Smooth muscle cell (in vitro differentiated cells): Measurements from ENCODE around the gene RWDD2A. TPM values are rescaled to one million over a fixed set of nuclear protein-coding genes. Genes with fewer than 3 reads are reported as not detected.

ENCODE experiments used
- DNase-seq: peaks from one replicate; lab custom pipeline; 2025; ENCODE audit not compliant: unreplicated experiment; lab: John Stamatoyannopoulos, UW
- H2AFZ ChIP-seq: fragments of 200-600 bp; sonication (generic); 2 replicates; pipeline ENCODE4 v1.6.0; 2016; ENCODE audit warnings: antibody characterized with exemption, low read depth, mild to moderate bottlenecking
- H3F3A ChIP-seq: fragments of 200-600 bp; sonication (generic); 2 replicates; pipeline ENCODE4 v1.6.0; 2017; ENCODE audit warnings: antibody characterized with exemption, low read depth
- H3K27ac ChIP-seq: fragments of 200-600 bp; sonication (generic); 2 replicates; pipeline ENCODE4 v1.5.1; 2016; ENCODE audit warnings: low read depth, mild to moderate bottlenecking
- H3K27me3 ChIP-seq: fragments of 200-600 bp; sonication (generic); 2 replicates; pipeline ENCODE4 v1.6.1; 2016; ENCODE audit warnings: low read depth, mild to moderate bottlenecking
- H3K36me3 ChIP-seq: fragments of 200-600 bp; sonication (generic); 2 replicates; pipeline ENCODE4 v1.5.1; 2016; ENCODE audit warnings: low read depth
- H3K4me1 ChIP-seq: fragments of 200-600 bp; sonication (generic); 2 replicates; pipeline ENCODE4 v1.5.1; 2016; ENCODE audit warnings: low read depth
- H3K4me2 ChIP-seq: fragments of 200-600 bp; sonication (generic); 2 replicates; pipeline ENCODE4 v1.6.0; 2016; ENCODE audit warnings: mild to moderate bottlenecking
- H3K4me3 ChIP-seq: fragments of 200-600 bp; sonication (generic); 2 replicates; pipeline ENCODE4 v1.5.1; 2016; ENCODE audit warnings: mild to moderate bottlenecking
- H3K79me2 ChIP-seq: fragments of 200-600 bp; sonication (generic); 2 replicates; pipeline ENCODE4 v1.6.0; 2016; ENCODE audit warnings: low read depth, mild to moderate bottlenecking
- H3K9ac ChIP-seq: fragments of 200-600 bp; sonication (generic); 2 replicates; pipeline ENCODE4 v1.6.0; 2016; ENCODE audit warnings: low read depth
- H3K9me3 ChIP-seq: fragments of 200-600 bp; sonication (generic); replicated peaks from 2 replicates; pipeline ENCODE4 v1.5.1; 2016; ENCODE audit warnings: low read depth
- H4K20me1 ChIP-seq: fragments of 200-600 bp; sonication (generic); 2 replicates; pipeline ENCODE4 v1.6.0; 2016; ENCODE audit warnings: low read depth
- WGBS: methylation state at CpG from one replicate; pipeline ENCODE4 v1.1.7; 2016; ENCODE audit warnings: low lambda C conversion rate; 5-methylcytosine and 5-hydroxymethylcytosine counted together
- polyA plus RNA-seq: library from polyadenylated mRNA; unstranded; fragments of >200 nt; fragmentation: Nextera tagmentation; extraction: Ambion mirVana; gene quantifications from 2 replicates; pipeline ENCODE4 v1.2.1, GENCODE V29; 2016
- total RNA-seq: library from RNA; depleted of rRNA; stranded (reverse); fragments of >200 nt; gene quantifications from 2 replicates; pipeline ENCODE4 v1.2.3, GENCODE V29; 2014
- TF ChIP-seq, protein P1 (sequence below): fragments of 200-600 bp; sonication (generic); IDR thresholded peaks from 2 replicates; pipeline ENCODE4 v1.5.1; 2017; ENCODE audit warnings: borderline replicate concordance, mild to moderate bottlenecking, antibody characterized with exemption; ENCODE audit not compliant: insufficient read depth, poor library complexity, severe bottlenecking

RWDD2A gene
- 4.2 and 6.9 TPM in 2 replicates for total RNA-seq
- polyA plus RNA-seq = 3.6 and 4.6 TPM in 2 replicates

- no peaks in the 10 kb centered on the region for H3K9me3 ChIP-seq
- peak within 1 kb of the TSS; percentile 72 for H2AFZ ChIP-seq
- H3K9ac ChIP-seq = peak within 1 kb of the TSS; percentile 98
- WGBS = under 1% methylated on average over 66 of the region's 88 CpGs
- H3K27me3 ChIP-seq = no peaks in the 10 kb centered on the region
- peak within 1 kb of the TSS; percentile 90 for H3K4me3 ChIP-seq
- peak within 1 kb of the TSS; percentile 91 for H3K27ac ChIP-seq
- H3K79me2 ChIP-seq = peaks cover 52% of the 10 kb centered on the region
- TF ChIP-seq, protein P1, sequence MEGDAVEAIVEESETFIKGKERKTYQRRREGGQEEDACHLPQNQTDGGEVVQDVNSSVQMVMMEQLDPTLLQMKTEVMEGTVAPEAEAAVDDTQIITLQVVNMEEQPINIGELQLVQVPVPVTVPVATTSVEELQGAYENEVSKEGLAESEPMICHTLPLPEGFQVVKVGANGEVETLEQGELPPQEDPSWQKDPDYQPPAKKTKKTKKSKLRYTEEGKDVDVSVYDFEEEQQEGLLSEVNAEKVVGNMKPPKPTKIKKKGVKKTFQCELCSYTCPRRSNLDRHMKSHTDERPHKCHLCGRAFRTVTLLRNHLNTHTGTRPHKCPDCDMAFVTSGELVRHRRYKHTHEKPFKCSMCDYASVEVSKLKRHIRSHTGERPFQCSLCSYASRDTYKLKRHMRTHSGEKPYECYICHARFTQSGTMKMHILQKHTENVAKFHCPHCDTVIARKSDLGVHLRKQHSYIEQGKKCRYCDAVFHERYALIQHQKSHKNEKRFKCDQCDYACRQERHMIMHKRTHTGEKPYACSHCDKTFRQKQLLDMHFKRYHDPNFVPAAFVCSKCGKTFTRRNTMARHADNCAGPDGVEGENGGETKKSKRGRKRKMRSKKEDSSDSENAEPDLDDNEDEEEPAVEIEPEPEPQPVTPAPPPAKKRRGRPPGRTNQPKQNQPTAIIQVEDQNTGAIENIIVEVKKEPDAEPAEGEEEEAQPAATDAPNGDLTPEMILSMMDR = no peak
- H3F3A ChIP-seq = peaks cover 3% of the 10 kb centered on the region
- peaks cover 62% of the 10 kb centered on the region for H4K20me1 ChIP-seq
- H3K4me2 ChIP-seq = peak within 1 kb of the TSS; percentile 98
- H3K36me3 ChIP-seq = no peaks in the 10 kb centered on the region
- DNase-seq = peak; percentile 60
- H3K4me1 ChIP-seq = peaks cover 5% of the 10 kb centered on the region
Observed at GRCh38 chr6:83192871-83193746, at the start of gene RWDD2A, which contains the start of gene PGM3. RWDD2A (plus strand) TSS chr6:83193357; CDS start chr6:83194452, 1,095 bp downstream. PGM3 (minus strand) TSS chr6:83193265; CDS start chr6:83191012, 2,253 bp downstream.

GRCh38 chr6:83151114-83151513 lies 42.0 kb upstream of the RWDD2A start:
- H3K4me1 ChIP-seq = no peaks in the 10 kb centered on the region
- H4K20me1 ChIP-seq = no peaks in the 10 kb centered on the region
- no peak overlapping the region for H3K4me3 ChIP-seq
- no peak overlapping the region for H3K4me2 ChIP-seq
- no peaks in the 10 kb centered on the region for H3K79me2 ChIP-seq
- H3K9me3 ChIP-seq = no peaks in the 10 kb centered on the region
- DNase-seq = no peak
- no peak overlapping the region for H2AFZ ChIP-seq
- H3K36me3 ChIP-seq = no peaks in the 10 kb centered on the region
- H3F3A ChIP-seq = no peaks in the 10 kb centered on the region
- no peak overlapping the region for H3K9ac ChIP-seq
- TF ChIP-seq, protein P1 = no peak
- no peak overlapping the region for H3K27ac ChIP-seq
- no peaks in the 10 kb centered on the region for H3K27me3 ChIP-seq
- 72% methylated on average over 2 of the region's 2 CpGs for WGBS

DNA sequence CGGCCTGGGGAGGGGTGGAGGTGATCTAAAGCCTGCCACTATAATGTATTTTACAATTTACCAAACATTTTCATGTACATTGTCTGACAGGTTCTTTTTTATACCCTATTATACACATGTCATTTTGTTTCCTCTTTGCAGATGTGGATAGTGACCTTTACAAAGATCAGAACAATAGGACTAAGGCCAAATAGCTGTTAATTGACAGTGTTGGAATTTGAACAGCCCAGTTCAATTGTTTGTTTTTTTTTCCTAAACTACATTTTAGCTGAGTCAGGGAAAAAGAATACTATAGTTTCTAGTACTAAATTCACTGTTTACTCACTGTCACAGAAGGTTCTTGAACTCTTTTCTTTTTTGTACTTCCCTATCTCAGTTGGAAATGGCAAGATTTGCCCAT lies 40.2 kb upstream of the RWDD2A start:
- 96% methylated on average over 1 of the region's 1 CpG for WGBS
- no peaks in the 10 kb centered on the region for H3K79me2 ChIP-seq
- H3K27ac ChIP-seq = no peak overlapping the region
- peaks cover 4% of the 10 kb centered on the region for H3K36me3 ChIP-seq
- no peaks in the 10 kb centered on the region for H3K4me1 ChIP-seq
- no peaks in the 10 kb centered on the region for H4K20me1 ChIP-seq
- no peak overlapping the region for H3K9ac ChIP-seq
- H3K9me3 ChIP-seq = no peaks in the 10 kb centered on the region
- H3K4me3 ChIP-seq = no peak overlapping the region
- no peaks in the 10 kb centered on the region for H3F3A ChIP-seq
- no peak for DNase-seq
- H2AFZ ChIP-seq = no peak overlapping the region
- H3K4me2 ChIP-seq = no peak overlapping the region
- H3K27me3 ChIP-seq = no peaks in the 10 kb centered on the region
- TF ChIP-seq, protein P1 = no peak
